ENCODE measurements around the gene FAM120AOS. TPM values are rescaled to one million over a fixed set of nuclear protein-coding genes. Genes with fewer than 3 reads are reported as not detected.

Gene FAM120AOS
- total and polyA plus RNA-seq, 2 of the 8 experiments (the other 6 are each of a cell fraction or from before 2014, with no cell fraction given), result 29.6 to 37.6 TPM

DNA sequence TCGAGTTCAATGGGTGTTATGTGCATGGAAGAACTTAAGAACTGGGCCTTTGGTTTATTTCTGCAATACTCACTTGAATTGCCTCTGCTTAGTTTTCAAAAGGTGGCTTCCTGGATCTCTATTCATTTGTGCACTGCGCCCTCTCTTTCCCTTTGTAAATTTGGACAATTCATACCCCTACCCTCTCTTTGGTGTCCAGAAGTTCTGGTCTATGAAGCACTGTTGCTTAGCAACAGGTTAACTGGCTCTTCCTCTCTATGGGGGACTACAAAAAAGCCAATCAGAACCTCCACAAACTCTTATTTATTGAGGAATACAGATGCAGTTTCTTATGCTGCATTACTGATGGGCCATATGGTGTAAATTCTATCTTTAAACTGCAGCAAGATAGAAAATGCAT lies 15.4 kb downstream of the FAM120AOS start (continued):
- no peak for TF ChIP-seq TCF12 (IDR thresholded peaks at IDR 0.05; ENCODE audit: low read depth, low read length)
- TF ChIP-seq, protein P1, sequence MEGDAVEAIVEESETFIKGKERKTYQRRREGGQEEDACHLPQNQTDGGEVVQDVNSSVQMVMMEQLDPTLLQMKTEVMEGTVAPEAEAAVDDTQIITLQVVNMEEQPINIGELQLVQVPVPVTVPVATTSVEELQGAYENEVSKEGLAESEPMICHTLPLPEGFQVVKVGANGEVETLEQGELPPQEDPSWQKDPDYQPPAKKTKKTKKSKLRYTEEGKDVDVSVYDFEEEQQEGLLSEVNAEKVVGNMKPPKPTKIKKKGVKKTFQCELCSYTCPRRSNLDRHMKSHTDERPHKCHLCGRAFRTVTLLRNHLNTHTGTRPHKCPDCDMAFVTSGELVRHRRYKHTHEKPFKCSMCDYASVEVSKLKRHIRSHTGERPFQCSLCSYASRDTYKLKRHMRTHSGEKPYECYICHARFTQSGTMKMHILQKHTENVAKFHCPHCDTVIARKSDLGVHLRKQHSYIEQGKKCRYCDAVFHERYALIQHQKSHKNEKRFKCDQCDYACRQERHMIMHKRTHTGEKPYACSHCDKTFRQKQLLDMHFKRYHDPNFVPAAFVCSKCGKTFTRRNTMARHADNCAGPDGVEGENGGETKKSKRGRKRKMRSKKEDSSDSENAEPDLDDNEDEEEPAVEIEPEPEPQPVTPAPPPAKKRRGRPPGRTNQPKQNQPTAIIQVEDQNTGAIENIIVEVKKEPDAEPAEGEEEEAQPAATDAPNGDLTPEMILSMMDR (IDR thresholded peaks at IDR 0.05; ENCODE audit: control extremely low read depth in 1 of 3, insufficient read depth in 1 of 3, low read depth in 1 of 3, low read length in 3 of 3), result no peak
- TF ChIP-seq, protein P2, sequence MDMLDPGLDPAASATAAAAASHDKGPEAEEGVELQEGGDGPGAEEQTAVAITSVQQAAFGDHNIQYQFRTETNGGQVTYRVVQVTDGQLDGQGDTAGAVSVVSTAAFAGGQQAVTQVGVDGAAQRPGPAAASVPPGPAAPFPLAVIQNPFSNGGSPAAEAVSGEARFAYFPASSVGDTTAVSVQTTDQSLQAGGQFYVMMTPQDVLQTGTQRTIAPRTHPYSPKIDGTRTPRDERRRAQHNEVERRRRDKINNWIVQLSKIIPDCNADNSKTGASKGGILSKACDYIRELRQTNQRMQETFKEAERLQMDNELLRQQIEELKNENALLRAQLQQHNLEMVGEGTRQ (IDR thresholded peaks at IDR 0.05; ENCODE audit: low read length), result no peak
- TF ChIP-seq TAF7 (optimal IDR thresholded peaks at IDR 0.05; ENCODE audit: borderline replicate concordance, low read depth, low read length), result no peak
- TF ChIP-seq MAFK (IDR thresholded peaks at IDR 0.05; ENCODE audit: low read depth, low read length), result no peak
- TF ChIP-seq BRCA1 (IDR thresholded peaks at IDR 0.05; ENCODE audit: low read depth, low read length), result no peak
